ENCODE results near the gene IFIT1B. TPM values are rescaled to one million over a fixed set of nuclear protein-coding genes. Genes with fewer than 3 reads are reported as not detected.
A peak's percentile ranks its signal among the peaks of the same experiment; 100 is the strongest.
"Not testable (repeated sequence)": the region's sequence is repeated elsewhere in the genome, so short reads cannot be mapped to it uniquely, and the experiment has no call there.

IFIT1B gene
- total RNA-seq, 1 donor from 2014 or later = not detected

DNA sequence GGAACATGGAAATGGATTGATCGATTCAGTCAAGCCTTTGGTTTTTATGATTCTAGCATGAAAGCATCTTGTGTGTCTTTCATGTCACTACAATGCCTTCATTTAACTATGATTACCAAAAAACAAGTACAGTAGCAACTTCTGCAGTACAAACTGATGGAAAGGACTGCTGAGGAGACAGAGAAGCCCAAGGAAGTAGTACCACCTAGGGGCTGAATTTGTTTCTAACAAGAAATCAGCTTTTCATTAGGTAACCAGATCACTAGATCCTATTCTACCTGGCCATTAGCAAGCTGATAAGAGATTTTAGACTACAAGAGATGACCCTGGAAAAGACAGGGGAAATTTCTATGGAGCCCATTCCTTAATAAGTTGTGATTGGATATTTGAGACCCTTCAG lies 11.4 kb downstream of the IFIT1B start:
- intact Hi-C loops (cut with DNase I) = no loop called here
- TF ChIP-seq, protein P1, sequence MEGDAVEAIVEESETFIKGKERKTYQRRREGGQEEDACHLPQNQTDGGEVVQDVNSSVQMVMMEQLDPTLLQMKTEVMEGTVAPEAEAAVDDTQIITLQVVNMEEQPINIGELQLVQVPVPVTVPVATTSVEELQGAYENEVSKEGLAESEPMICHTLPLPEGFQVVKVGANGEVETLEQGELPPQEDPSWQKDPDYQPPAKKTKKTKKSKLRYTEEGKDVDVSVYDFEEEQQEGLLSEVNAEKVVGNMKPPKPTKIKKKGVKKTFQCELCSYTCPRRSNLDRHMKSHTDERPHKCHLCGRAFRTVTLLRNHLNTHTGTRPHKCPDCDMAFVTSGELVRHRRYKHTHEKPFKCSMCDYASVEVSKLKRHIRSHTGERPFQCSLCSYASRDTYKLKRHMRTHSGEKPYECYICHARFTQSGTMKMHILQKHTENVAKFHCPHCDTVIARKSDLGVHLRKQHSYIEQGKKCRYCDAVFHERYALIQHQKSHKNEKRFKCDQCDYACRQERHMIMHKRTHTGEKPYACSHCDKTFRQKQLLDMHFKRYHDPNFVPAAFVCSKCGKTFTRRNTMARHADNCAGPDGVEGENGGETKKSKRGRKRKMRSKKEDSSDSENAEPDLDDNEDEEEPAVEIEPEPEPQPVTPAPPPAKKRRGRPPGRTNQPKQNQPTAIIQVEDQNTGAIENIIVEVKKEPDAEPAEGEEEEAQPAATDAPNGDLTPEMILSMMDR (IDR thresholded peaks at IDR 0.05) = peak in 1 of 3 experiments; percentile 34
- TF ChIP-seq POLR2A (IDR thresholded peaks at IDR 0.05) = no peak
- H3K4me3 ChIP-seq = no peak overlapping the region
- H3K27ac ChIP-seq = no peak overlapping the region
- no peaks in the 10 kb centered on the region for H3K36me3 ChIP-seq
- H3K27me3 ChIP-seq = no peaks in the 10 kb centered on the region
- peaks cover 16% of the 10 kb centered on the region for H3K4me1 ChIP-seq
- DNase-seq (ENCODE audit: extremely low spot score in 2 of 2) = no peak
- no peaks in the 10 kb centered on the region for H3K9me3 ChIP-seq

DNA sequence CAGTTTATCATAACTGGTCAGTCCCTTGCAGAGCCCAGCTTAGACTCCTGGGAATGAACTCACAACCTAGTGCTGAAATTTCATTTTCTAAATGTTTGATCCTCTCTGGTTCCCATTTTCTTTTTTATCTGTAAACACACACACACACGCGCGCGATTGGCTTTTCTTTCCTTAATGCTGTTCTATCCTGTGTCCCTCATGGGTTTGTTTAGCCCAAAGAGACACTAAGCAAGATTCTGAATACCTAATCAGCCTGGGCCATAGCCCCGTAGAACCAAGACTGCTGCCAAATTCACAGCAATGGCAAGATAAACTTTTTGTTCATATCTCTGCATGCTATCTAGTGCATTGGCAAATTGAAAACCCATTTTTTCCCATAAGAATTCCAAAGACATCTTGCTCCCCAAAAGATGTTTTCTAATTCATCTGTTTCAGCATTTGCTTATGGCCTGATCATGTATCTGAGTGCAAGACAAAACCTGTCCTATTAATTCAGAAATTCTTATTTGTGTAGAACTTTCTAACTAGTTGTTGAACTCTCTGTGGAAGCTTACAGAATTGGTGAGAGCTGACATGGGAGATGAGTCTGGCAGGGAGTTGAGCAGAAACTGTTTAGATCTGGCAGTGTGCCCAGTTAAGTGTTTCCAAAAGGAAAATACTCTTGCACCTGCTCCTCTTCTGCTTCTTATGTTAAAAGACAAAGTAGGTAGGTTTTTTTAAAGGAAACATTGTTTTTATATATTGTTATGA lies 12.8 kb downstream of the IFIT1B start:
- no peak for TF ChIP-seq POLR2A (IDR thresholded peaks at IDR 0.05)
- no peak for TF ChIP-seq POLR2AphosphoS5 (IDR thresholded peaks at IDR 0.05; ENCODE audit: insufficient read depth in 1 of 2, low read depth in 1 of 2)
- TF ChIP-seq, protein P1 (IDR thresholded peaks at IDR 0.05) = no peak
- intact Hi-C loops (cut with DNase I) = no loop called here

DNA sequence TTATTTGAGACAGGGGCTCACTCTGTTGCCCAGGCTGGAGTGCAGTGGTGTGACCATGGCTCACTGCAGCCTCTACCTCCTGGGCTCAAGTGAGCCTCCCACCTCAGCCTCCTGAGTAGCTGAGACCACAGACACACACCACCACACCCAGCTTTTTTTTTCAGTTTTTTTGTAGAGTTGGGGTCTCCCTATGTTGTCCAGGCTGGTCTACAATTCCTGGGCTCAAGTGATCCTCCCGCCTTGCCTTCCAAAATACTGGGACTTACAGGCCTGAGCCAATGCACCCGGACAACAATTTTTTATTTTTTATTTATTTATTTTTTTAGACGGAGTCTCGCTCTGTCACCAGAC lies 13.3 kb downstream of the IFIT1B start:
- intact Hi-C loops (cut with DNase I) = not testable (repeated sequence)

More for the DNA sequence above, 12.8 kb downstream of the IFIT1B start:
- Histone ChIP-seq H3K4me3 (no peak overlapping the region), H3K4me1 (peaks cover 28% of the 10 kb centered on the region), H3K9me3 (no peaks in the 10 kb centered on the region), H3K27me3 (no peaks in the 10 kb centered on the region), H3K36me3 (no peaks in the 10 kb centered on the region), H3K27ac (peak overlapping the region; percentile 79)
- peak in 1 of 2 donors; percentile 54 for DNase-seq (ENCODE audit: extremely low spot score in 2 of 2)

DNA sequence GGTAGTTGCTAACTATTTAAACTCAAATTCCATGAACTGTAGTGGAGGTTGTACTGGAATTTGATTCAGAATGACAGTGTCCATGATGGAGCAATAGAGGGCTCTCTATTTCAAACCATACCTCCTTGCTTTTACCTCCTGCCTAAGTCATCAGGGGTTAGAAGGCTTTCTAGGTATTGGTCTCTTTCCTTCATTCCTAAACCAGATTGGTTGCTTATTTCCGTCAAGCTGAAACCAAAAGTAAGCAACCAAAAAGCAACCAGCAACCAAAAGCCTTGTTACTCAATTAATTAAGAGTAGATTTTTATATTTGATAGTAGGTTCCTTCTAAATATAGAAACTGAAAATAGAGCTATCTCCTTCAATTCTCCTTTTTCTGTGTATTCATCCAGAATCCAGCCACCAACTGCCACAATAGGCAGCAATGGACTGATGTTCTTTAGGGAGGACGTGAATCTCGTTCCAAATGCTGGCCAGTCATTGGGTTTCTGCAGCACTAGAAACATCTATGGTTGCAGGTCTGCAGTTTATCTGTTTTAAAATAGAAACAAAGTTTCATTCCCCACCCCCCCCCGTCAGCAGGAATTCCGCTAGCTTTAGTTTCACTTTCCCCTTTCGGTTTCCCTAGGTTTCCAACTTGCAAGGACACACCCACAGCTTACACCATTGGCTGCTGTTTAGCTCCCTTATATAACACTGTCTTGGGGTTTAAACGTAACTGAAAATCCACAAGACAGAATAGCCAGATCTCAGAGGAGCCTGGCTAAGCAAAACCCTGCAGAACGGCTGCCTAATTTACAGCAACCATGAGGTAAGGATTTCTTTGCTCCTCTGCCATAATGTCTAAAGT lies 14.3 kb downstream of the IFIT1B start, which contains the start of gene IFIT1:
IFIT1 (plus strand) TSS at position 717 of the 850 bp plus-strand sequence; CDS start at position 807, 90 bp downstream.
- peak within 1 kb of the TSS; percentile 85 for H3K27ac ChIP-seq
- peak; percentile 49 to 90 for DNase-seq (ENCODE audit: extremely low spot score in 2 of 2)
- H3K4me1 ChIP-seq = peaks cover 28% of the 10 kb centered on the region
- no peaks in the 10 kb centered on the region for H3K9me3 ChIP-seq
- H3K27me3 ChIP-seq = no peaks in the 10 kb centered on the region
- H3K4me3 ChIP-seq = peak within 1 kb of the TSS; percentile 48 to 57
- TF ChIP-seq, protein P1 (IDR thresholded peaks at IDR 0.05) = no peak
- peak in 1 of 2 donors; percentile 78 for TF ChIP-seq POLR2AphosphoS5 (IDR thresholded peaks at IDR 0.05; ENCODE audit: insufficient read depth in 1 of 2, low read depth in 1 of 2)
- peak in 1 of 2 donors; percentile 44 for TF ChIP-seq POLR2A (IDR thresholded peaks at IDR 0.05)
- intact Hi-C loops (cut with DNase I) = no loop called here
- H3K36me3 ChIP-seq = no peaks in the 10 kb centered on the region

More for the DNA sequence above, 13.3 kb downstream of the IFIT1B start:
- Histone ChIP-seq H3K4me1 (peaks cover 28% of the 10 kb centered on the region), H3K27ac (peak overlapping the region; percentile 79)
- not testable (repeated sequence) for H3K9me3 ChIP-seq, H3K4me3 ChIP-seq, H3K27me3 ChIP-seq, H3K36me3 ChIP-seq
- DNase-seq (ENCODE audit: extremely low spot score in 2 of 2) = peak in 1 of 2 donors; percentile 54

DNA sequence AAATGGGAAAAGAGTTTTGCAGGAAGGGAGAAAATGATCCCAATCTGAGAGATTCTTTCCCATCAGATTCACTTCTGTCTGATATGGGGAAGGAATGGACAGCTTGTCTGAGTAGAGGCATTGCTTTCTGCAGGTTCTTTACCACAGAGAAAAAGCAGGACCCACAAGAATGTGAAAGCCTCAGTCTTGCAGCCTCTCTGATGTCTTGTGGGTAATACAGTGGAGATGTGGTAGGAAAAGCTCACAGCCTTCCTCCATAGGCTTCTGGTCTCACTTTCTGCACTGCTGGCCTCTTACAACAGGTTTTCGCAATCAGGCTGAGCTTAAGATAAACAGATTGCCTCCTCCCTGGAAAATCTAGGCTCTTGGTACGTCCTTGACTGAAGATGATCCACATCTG lies 15.1 kb downstream of the IFIT1B start:
- H3K27ac ChIP-seq = peak overlapping the region; percentile 85
- peaks cover 30% of the 10 kb centered on the region for H3K4me1 ChIP-seq
- H3K27me3 ChIP-seq = no peaks in the 10 kb centered on the region
- no peak for TF ChIP-seq POLR2AphosphoS5 (IDR thresholded peaks at IDR 0.05; ENCODE audit: insufficient read depth in 1 of 2, low read depth in 1 of 2)
- TF ChIP-seq POLR2A (IDR thresholded peaks at IDR 0.05) = no peak
- TF ChIP-seq, protein P1 (IDR thresholded peaks at IDR 0.05) = no peak
- intact Hi-C loops (cut with DNase I) = no loop called here
- DNase-seq (ENCODE audit: extremely low spot score in 2 of 2) = peak; percentile 46 to 88
- no peaks in the 10 kb centered on the region for H3K9me3 ChIP-seq
- H3K4me3 ChIP-seq = peak overlapping the region; percentile 48 to 57
- no peaks in the 10 kb centered on the region for H3K36me3 ChIP-seq

Measured in vagina (tissue), 2 donors.